T follicular helper cell (primary cell): ENCODE results near the gene TRAPPC5.
A peak's percentile ranks its signal among the peaks of the same experiment; 100 is the strongest.

Source experiments
- DNase-seq: peaks from one replicate; pipeline ENCODE4 v3.0.0-alpha.2; 2020; ENCODE audit warnings: low read depth

The TRAPPC5 gene

GRCh38 chr19:7676376-7676775 lies 4.3 kb upstream of the TRAPPC5 start:
- DNase-seq: no peak

DNA sequence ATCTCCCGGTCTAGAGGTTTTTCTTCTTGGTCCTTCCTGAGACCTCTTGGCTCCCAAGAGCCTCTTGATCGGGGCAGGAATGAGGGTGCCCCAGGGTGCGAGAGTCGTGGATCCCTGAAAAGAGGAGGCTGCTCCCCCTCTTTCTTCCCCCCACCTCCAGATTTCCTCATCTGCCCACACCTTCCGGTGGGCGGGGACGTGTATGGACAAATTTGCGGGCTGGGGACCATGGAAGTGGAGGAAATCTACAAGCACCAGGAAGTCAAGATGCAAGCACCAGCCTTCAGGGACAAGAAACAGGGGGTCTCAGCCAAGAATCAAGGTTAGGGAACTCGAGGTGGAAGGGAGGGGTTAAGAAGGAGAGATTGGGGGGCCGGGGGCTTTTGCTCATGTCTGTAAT lies 3.8 kb upstream of the TRAPPC5 start, which contains the start of gene MCEMP1:
TSS of gene MCEMP1 (plus strand) at position 237 of the 400 bp plus-strand sequence. CDS start at position 268, 31 bp downstream.
- DNase-seq: no peak

GRCh38 chr19:7677669-7678311 lies 2.8 kb upstream of the TRAPPC5 start:
- DNase-seq: no peak

DNA sequence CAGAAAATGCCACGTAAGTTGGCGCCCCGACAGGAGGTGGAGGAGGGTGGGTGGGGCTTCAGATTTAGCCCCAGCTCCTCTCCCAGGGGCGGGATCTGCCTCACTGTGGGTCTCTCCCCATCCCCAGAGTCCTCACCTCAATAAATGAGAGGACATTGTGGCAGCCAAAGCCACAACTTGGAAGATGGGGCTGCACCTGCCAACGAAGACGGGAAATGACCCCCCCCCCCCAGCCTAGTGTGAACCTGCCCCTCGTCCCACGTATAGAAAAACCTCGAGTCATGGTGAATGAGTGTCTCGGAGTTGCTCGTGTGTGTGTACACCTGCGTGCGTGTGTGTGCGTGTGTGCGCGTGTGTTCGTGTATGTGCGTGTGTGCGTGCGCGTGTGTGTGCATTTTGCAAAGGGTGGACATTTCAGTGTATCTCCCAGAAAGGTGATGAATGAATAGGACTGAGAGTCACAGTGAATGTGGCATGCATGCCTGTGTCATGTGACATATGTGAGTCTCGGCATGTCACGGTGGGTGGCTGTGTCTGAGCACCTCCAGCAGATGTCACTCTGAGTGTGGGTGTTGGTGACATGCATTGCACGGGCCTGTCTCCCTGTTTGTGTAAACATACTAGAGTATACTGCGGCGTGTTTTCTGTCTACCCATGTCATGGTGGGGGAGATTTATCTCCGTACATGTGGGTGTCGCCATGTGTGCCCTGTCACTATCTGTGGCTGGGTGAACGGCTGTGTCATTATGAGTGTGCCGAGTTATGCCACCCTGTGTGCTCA lies 1.5 kb upstream of the TRAPPC5 start:
- DNase-seq: peak; percentile 73

DNA sequence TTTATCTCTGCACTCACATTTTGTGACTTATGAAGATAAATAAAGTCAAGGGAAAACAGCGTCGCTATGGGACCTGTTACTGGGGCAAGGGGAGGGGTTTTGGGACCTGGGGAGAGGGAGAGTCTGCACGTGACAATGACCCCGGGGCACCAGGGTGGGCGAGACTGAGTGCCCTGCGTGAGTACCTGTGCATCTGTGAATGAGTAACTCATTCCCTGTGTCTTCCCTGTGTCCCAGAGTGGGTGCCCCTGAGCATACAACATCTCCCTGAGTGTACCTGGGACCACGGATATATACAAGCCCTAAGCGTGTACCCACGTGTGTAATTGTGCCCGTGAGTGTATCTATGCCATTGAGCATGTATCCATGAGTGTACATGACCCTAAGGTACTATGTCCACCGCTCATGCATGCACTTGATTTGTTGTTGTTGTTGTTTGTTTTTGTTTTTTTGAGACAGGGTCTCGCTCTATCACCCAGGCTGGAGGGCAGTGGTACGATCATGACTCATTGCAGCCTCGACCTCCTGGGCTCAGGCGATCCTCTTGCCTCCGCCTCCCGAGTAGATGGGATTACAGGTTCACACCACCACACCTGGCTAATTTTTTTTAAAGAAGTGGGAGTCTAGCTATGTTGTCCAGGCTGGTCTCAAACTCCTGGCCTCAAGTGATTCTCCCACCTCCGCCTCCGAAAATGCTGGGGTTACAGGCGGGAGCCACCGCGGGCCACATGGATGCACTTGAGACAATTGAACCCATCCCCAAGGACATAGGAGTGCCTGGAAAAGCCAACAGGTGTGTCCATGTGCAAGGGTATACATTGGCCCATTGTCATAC lies 645 bp upstream of the TRAPPC5 start:
- no peak for DNase-seq

GRCh38 chr19:7681340-7682174 lies 924 bp downstream of the TRAPPC5 start:
- DNase-seq: peak; percentile 76

- no peak for DNase-seq
Measured at GRCh38 chr19:7682175-7682855, 1.7 kb downstream of the TRAPPC5 start.

DNA sequence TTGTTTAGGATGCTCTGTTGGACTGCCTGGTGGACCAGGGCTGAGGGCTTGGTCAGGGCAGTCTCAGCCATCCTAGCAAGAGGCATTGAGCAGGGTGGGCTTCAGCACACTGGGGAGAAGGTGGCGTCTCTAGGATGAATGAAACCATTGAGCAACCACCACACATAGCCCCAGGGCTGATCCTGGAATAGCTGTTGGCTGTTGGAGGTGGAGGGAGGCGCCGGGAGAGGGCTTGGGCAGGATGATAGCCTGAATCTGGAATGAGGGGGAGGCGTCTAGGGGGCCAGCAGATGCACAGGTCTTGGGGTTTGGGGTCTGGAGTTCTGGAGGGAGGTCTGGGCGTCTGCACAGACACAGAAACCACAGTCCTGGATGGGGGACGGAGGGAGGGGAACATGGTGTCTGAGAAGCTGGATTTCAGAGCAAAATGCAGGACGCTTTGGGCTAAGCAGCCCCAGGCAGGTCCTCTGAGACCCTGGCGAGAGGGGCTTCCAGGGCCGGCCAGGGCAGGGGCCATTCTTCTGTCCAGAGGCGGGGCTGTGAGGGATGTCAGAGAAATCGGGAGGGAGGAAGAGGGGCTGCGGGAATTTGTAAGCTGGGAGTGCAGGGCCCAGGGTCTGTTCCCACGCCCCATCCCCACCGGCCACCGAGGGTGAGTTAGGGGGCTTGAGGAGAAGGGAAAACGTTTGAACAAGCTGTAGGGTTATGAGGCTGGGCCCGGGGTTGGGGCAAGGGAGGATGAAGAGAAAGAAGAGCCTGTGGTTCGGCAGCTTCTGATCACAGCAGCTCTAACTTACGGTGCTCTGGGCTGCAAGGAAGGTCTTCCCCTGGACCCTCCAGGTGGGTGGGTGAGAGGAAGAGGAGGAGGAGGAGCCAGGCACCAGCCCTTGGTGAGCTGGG lies 5.2 kb downstream of the TRAPPC5 start:
- no peak for DNase-seq

DNA sequence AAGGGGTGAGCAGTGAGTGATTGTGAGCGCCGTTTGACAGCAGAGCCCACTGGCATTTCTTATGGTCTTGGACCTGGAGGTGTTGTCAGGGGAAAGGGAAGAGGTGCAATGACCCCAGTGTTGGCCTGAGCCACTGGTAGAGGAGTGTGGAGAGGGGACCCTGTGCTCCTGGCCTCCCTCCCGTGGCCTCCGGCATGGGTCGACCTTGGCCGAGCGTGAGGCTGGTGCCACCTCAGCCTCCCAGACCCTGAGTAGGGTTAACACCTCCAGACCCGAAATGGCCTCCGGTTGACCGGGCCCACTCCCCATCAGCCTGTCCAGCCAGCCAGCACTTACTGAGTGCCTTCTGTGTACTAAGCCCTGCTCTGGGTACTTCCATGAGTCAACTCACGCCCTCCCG lies 6.5 kb downstream of the TRAPPC5 start:
- DNase-seq: no peak

DNA sequence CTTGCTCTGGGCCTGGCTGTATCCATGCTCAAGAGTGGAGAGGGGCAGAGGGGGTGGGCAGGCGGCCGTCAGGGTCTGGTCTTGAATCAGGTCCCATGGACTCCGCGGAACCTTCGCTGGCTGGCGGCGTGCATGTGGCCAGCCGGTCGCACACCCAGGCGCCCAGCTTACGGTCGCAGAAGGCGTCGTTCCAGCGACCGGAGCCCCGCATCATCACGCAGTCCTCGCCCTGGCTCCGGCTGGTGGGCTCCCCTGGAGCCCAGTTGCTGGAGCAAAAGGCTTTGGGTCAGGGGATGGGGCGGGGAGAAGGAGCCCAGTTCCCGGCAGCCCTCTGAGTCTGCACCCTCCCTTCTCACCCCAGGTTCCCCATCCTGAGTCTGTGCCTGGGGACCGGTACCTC lies 8.5 kb downstream of the TRAPPC5 start:
- no peak for DNase-seq

DNA sequence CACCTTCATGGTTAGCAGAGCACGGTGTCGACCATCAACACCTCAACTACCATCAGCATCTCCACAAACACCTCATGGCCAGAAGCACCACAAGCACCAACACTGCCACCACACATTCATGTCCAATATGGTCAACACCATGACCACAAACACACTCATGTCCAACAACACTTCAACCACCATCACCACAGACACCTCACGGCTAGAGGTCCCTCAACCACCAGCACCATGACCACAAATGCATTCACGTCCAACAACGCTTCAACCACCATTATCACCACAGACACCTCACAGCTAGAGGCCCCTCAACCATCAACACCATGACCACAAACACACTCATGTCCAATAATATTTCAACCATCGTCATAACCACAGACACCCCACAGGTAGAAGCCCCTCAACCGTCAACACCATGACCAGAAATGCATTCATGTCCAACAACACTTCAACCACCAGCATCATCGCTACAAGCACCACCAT lies 10.2 kb downstream of the TRAPPC5 start:
- DNase-seq: no peak

- no peak for DNase-seq
Measured at GRCh38 chr19:7691497-7691896, 10.9 kb downstream of the TRAPPC5 start.

DNA sequence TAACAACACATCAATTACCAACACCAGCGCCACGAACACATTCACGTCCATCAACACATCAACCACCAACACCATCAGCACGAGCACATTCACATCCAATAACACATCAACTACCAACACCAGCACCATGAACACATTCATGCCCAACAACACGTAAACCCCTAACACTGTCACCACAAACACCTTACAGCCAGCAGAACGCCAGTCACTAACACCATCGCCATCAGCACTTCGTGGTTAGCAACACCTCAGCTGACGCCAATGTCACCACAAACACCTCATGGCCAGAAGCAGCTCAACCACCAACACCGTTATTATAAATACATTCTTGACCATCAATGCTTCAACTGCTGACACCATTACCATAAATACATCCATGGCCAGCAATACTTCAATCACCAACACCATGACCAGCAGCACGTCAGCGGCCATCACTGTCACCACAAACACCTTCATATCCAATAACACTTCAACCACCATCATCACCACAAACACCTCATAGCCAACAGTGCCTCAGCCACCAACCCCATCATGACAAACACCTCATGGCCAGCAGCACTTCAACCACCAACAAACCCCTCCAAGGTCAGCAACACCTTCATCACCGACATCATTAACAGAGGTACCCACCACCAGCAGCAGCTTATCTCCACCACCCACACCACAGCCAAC lies 11.9 kb downstream of the TRAPPC5 start:
- no peak for DNase-seq

GRCh38 chr19:7694499-7694898 lies 13.9 kb downstream of the TRAPPC5 start:
- DNase-seq: no peak

- no peak for DNase-seq
Measured at GRCh38 chr19:7697721-7698287, 17.2 kb downstream of the TRAPPC5 start.

DNA sequence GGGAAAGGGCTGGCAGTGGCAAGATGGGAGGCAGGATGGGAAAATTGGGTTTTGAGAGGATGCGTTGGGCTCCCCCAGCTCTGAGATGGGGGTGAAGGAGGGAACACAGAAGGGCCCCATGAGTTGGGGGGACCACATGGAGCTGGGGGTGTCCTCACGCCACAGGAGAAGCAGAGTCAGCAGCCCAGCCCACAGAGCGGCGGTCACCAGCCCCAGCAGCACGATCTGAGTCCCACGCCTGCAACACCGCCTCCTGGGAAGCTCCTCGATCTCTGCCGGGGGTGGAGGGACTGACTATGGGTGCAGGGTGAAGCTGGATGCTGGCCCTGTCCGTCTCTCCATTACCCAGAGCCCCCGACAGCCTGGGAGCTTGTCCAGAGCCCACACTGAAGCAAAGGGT lies 17.9 kb downstream of the TRAPPC5 start:
- no peak for DNase-seq

- DNase-seq: no peak
Measured at GRCh38 chr19:7699003-7699402, 18.4 kb downstream of the TRAPPC5 start.

DNA sequence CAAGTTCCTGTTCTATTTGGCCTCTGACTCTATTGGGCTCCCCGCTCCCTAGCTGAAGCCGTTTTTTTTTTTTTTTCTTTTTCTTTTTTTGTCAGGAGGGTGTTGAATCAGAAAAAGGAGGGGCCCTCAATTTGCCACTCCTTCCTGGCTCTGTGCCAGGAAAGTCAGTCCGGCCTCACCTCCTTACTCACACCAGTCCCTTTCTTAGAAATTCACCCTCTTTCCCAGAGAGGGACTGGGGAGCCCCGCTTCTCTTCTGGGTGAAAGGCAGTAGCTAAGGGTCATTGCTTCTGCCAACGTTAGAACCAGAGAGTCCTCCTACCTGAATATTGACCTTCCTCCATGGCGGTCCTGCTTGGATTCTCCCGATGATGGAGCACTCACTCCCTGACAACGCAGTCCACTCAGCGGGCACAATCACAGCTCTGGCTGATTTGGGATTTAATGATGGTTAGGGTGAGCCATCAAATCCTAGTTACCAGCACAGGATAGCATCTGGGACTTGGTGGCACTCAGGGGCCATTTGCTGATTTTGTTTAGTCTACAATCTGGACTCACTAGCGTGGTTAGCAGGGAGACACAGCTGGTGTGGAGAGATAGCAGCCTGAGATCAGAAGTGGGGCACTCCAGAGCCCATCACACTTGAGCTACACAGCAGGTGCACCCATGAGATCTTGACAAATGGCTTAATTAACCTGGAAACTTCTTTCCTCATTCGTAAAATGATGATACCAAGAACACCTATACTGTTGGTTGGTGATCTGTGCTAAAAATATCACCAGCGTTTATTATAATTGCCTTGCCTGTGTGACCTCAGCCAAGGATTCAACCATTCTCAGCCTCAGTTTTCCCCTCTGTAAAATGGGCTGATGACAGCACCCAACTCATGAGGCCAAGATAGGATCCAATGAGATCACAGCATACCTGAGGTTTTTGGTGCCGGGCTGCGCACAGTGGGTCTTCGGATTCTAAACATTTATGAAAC lies 19.1 kb downstream of the TRAPPC5 start:
- no peak for DNase-seq
